H54 (cell line): ENCODE results near the gene CAPN13.

Source experiments
- DNase-seq: peaks from one replicate; pipeline ENCODE4 v3.0.0; 2011; ENCODE audit warnings: low spot score, mixed read lengths; ENCODE audit not compliant: insufficient read length
- FAIRE-seq: peaks from 3 replicates; lab custom pipeline; 2011; peaks lifted over from hg19 to GRCh38; lab: Jason Lieb, UNC
- POLR2A ChIP-seq: IDR thresholded peaks from 2 replicates; pipeline ENCODE4 v1.6.1; 2011; ENCODE audit warnings: low read depth, mild to moderate bottlenecking, low read length

The CAPN13 gene

DNA sequence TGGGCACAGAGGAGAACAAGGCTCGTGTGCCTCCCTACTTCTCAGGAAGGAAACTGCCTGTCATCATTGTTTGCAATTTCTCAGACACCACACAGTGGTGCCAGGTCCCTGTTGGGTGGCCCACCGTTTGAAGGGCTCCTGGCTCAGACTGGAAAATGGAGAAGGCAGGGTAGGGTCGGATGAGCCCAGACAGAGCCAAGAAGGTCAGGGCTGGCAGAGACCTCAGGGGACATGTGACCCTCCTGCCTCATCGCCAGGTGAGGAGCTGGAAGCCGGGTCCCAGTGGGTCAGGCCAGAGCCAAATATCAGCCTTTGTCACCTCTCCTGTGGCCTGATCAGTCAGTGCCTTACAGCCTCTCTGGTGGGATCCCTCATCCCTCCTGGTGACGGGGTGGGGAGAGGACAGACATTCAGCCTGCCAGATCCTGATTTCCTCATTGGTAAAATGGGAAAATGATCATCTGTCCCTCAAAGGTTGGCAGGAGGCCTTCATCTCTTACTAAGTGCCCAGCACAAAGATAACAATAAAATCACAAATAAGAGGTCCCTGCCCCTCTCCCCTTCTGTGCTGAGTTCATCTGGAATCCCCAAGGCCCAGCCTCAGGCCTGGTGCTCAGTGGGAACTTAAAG is 117.6 kb downstream of the CAPN13 start:
- DNase-seq = no peak
- no peak for FAIRE-seq
- no peak for TF ChIP-seq POLR2A

DNA sequence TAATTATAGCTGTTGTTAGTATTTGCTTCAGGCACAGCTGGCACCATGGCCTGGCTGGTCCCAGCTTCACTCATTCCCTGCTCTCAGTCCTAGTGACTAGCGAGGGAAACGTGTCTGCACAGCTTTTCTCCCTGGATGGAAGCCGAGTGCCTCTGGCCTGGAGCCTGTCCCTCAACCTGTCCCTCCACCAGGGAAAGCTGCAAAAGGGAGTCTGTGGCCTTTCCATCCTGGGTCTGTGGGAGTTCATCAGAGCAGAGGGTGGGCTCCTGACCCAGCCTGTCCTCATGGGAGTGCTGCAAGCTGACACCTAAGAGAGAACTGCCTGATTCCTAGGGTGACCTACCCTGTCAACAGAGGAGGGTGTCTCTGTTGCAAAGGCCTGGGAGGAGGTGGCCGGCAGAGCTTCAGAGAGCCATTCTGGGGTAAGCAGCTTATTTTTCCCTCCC is 118.3 kb downstream of the CAPN13 start:
- no peak for DNase-seq
- no peak for TF ChIP-seq POLR2A
- no peak for FAIRE-seq

DNA sequence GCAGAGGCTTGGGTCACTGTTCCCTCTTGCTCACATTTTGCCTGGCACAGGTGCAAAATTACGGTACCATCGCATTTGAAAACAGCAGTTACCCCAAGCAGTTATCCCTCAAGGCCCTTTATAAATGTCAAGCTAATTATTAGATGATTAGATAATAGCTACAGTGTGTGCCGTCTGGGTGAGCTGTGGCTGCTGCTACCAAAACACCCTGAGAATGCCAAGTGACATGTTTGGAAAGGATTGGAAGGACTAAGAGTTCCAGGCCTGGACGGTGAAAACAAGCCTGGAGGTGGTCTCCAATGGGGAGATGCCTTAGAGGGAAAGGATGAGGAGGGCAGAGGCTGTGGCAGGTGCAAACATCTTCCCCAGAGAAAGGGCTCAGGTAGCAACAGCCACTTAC is 120.6 kb downstream of the CAPN13 start:
- FAIRE-seq = no peak
- TF ChIP-seq POLR2A = no peak
- DNase-seq = no peak

DNA sequence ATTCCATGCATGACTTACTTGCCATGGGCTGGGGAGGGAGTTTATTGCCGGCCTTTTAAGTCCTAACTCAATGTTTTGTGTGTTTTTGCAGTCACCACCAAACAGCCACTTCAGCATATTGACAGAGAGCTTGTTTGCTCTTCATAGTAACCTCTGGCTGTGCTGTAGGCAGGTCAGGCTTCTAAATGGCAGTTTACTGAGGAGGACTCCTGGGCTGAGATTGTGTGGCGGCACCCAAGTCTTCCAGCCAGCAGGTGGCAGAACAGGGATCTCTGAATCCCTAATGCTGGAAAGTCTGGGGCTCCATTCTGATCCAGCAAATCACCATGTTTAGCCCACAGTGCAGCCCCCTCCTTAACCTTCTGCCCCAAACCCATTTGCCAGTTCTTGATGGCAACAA is 121.2 kb downstream of the CAPN13 start:
- DNase-seq = no peak
- TF ChIP-seq POLR2A = no peak
- no peak for FAIRE-seq

DNA sequence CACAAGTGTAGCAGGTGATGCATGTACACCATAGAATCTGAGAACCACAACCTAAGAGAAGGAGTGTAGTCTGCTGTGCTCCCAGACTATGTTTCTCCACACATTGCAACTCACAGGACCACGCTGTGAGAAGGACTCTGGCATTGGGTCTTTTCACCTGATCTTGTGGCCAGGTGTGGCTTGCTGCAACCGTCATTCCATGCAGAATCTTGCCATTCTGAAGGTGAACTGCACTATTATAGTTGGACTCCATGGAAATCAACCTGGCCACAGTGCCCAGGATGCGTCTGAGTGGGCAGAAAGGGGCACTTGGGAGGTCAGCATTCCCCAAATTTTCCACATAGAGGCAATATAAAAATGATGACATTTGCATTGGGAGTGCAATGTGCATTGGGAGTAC is 122.2 kb downstream of the CAPN13 start:
- no peak for TF ChIP-seq POLR2A
- FAIRE-seq (no peak), DNase-seq (no peak)

DNA sequence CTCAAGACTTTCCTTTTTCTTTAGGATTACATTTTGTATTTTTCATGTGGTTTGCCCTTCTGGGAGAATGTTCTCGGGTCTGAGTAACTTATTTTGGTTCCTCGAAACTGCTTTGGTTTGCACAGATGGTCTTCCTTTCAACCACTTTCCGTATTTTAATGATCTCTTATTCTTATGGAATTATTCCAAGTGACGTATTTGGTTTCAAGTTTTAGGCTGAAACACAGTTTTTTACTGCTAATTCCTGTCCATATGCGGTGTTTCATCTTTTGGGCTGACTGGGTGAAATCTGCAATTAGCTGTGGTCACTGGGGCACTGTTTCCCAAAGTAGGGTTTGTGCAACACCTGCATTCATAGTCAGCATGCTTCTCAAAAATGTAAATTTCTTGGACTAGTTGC is 122.7 kb downstream of the CAPN13 start:
- no peak for DNase-seq
- FAIRE-seq = no peak
- no peak for TF ChIP-seq POLR2A

DNA sequence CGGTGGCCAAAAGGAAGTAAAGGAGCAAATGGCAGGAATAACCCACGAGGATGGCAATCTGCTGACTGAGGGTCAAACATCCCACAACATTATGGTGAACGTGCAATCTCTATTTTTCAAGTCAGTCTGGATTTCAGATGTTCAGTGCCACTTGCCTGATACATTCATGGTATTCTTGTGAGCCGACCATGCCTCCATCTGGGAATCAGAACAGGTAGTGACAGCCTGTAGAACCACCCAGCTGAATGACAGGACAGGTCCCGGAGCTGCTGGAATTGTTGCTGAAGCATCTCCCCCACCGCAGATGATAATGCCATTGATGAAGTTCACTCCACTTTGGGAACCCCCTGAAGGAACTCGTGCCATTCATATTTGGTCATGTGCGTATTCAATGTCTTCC is 123.2 kb downstream of the CAPN13 start:
- FAIRE-seq (no peak), DNase-seq (no peak)
- TF ChIP-seq POLR2A = no peak

DNA sequence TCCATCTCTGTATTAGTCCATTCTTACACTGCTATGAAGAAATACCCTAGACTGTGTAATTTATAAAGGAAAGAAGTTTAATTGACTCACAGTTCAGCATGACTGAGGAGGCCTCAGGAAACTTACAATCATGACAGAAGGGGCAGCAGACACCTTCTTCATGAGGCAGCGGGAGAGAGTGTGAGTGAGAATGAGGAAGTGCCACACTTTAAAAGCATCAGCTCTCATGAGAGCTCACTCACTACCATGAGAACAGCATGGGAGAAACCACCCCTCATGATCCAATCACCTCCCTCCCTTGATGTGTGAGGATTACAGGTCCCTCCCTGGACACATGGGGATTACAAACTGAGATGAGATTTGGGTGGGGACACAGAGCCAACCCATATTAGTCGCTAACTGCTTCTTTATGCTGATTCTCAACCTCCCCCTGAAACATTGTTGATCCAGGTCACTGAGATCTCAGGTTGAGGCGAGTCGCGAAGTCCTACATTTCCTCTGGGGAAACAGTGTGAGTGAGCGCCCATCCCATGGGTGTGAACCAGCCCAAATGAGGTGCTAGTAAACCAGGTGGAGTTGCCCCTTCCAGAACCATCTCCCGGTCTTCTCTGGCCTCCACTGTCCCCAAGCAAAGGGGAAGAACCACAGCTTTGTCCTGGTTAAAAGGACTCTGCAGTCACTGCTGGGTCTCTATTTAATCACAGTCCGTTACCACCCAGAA is 123.8 kb downstream of the CAPN13 start:
- DNase-seq (no peak), FAIRE-seq (no peak)
- TF ChIP-seq POLR2A = no peak

DNA sequence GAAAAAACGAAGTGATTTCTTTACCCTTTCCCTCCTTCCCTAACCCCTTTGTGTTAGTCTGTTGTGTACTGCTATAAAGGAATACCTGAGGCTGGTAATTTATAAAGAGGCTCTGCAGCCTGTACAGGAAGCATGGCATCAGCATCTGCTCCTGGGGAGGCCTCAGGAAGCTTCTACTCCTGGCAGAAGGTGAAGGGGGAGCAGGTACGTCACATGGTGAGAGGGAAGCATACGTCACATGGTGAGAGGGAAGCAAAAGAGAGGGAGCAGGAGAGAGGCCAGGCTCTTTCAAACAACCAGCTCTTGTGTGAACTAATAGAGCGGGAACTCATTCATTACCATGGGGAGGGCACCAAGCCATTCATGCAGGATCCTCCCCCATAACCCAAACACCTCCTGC is 126.2 kb downstream of the CAPN13 start:
- DNase-seq = no peak
- no peak for TF ChIP-seq POLR2A
- FAIRE-seq = no peak

DNA sequence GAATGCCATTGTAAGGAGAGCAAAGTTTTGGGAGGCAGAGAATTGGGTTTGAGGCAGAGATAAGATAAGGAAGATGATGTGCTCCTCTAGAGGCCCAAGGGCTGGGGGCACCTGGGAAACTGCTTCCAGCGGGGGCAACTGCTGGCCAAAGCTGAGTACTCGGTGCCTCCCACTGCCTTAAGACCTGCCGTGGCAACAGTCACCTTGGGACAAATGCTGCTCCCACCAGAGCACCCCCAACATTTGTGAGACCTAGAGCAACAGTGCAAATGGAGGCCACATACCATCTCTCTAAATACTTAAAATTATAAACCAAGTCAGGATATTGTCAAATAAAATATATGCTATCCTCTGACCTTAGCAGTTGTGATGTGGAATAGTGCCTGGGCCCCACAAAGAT is 127.1 kb downstream of the CAPN13 start:
- TF ChIP-seq POLR2A = no peak
- FAIRE-seq = no peak
- DNase-seq = no peak

DNA sequence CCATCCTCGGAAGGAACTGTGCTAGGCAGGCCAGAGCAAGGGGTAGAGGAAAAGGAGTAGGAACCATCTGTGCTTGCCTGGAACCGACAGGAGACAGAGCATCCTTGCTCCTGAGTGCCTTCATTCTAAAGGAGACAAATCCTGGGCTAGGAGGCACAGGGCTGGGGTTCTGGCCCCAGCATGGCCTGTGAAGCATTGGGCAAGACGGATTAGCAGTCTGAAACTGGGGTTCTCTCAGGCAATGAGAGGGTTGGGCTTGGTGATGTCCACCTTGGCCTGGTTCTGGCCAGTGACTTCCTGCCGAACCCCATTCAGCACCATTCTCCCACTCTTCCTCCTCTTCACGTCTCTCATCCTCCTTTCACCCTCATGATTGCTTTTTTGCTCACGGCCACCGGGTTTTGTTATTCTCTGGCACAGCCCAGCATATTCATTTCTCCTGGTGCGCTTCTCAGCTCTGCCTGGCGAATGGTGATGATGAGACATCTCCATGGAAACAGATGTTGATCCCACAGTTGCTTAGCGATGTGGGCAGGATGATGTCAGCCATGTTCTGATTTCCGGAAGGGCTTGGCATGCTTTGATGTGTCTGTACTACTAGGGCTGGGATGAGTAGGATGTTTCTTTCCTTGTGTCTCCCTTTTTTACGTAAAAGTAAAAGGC is 127.7 kb downstream of the CAPN13 start:
- TF ChIP-seq POLR2A = no peak
- no peak for FAIRE-seq
- DNase-seq = no peak

DNA sequence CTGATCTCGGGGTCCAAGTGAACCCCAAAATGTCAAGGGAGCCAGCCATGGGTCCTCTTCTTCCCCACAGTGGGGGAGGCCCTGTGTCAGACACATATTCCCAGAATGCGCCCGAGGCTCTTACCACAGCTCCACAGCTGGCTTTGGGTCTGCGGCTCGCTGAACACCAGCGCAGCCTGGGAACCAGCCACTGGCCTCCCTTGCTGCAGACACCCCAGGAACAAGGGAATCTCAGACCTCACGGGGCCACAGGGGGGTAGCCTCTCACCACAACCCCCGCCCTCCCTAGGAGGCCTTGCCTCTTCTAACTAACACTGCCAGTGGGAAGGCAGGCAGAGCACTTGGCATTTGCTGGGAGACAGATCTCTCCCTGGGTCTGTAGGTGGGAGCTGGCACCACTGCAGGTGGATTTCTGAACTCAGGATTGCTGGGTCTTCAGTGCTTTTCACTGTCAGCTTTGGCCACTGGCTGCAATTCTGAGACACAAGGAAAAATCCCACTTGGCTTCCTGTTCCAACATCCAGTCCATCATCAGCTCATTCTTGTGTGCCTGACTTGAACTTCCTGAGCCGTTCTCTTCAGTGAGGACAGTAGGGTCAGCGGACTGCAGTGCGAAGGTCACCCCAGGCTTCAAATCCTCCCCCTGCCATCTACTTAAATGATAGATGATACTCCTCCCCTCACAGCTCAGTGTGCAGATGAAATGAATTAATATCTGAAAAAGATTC is 128.7 kb downstream of the CAPN13 start:
- TF ChIP-seq POLR2A = no peak
- DNase-seq = no peak
- no peak for FAIRE-seq

DNA sequence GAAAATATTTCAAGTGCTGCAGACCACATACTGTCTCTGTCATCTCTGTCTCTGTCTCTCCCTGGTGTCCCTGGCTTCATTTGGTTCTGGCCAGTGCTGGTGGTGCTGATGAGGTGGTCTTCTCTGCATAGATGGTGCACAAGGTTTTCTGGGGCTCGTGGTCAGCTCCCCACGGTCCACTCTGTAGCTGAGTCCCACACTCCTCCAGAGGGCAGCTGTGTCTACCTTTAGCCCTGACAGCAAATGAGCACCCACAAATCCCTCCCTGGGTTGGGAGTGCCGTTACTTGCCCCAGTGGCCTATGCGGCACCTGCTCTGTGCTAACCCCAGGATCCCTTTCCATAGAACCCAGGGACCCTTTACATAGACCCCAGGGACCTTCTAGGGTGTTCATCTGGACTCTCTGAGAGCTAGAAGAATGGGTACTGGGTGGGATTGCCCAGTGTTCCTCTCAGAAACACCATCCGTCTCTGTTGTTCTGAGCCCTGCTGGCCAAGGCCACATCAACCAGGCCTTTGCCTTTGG is 129.3 kb downstream of the CAPN13 start:
- FAIRE-seq (no peak), DNase-seq (no peak)
- TF ChIP-seq POLR2A = no peak

DNA sequence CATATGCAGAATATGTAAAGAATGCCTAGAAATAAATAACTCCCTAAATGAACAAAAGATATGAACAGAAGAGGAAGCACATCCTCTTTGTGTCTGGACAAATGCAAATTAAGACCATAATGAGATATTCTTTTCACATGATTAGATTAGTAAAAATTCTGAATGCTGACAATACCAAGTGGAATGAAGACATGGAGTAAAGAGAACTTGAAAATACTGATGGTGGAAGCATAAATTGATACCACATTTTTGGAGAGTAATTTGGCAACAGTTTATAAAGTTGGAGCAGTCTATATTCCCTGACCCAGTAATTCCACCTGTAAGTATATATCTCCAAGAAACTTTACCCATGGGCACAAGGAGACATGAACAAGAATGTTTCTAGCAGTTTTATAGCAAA is 130.0 kb downstream of the CAPN13 start:
- no peak for TF ChIP-seq POLR2A
- FAIRE-seq = no peak
- DNase-seq = no peak
